Measurements from ENCODE around the gene SLC16A10.

DNA sequence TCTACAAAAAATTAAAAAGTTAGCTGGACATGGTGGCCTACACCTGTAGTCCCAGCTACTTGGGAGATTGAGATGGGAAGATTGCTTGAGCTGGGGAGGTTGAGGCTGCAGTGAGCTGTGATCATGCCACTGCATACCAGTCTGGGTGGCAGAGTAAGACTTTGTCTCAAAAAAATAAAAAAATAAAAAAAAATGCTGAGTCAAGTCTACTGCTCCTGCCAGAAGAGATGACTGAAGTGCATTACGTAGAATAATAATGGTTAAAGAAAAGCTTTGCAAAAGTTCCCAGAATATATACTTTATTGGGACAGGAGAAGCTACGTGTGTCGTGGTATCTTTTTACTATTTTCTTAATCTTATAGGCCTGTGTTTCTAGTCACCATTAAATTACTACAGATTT lies 125.3 kb downstream of the SLC16A10 start:
- no peak for TF ChIP-seq ZNF331 (CRISPR knock-in tag; IDR thresholded peaks at IDR 0.05; ENCODE audit: low read depth)
- TF ChIP-seq CREB1 (CRISPR knock-in tag; IDR thresholded peaks at IDR 0.05; ENCODE audit: low read depth): no peak
- TF ChIP-seq, protein P1, sequence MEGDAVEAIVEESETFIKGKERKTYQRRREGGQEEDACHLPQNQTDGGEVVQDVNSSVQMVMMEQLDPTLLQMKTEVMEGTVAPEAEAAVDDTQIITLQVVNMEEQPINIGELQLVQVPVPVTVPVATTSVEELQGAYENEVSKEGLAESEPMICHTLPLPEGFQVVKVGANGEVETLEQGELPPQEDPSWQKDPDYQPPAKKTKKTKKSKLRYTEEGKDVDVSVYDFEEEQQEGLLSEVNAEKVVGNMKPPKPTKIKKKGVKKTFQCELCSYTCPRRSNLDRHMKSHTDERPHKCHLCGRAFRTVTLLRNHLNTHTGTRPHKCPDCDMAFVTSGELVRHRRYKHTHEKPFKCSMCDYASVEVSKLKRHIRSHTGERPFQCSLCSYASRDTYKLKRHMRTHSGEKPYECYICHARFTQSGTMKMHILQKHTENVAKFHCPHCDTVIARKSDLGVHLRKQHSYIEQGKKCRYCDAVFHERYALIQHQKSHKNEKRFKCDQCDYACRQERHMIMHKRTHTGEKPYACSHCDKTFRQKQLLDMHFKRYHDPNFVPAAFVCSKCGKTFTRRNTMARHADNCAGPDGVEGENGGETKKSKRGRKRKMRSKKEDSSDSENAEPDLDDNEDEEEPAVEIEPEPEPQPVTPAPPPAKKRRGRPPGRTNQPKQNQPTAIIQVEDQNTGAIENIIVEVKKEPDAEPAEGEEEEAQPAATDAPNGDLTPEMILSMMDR (conservative IDR thresholded peaks at IDR 0.05; ENCODE audit: low read depth in 2 of 2): no peak
- no peak for TF ChIP-seq POLR2AphosphoS5 (IDR thresholded peaks at IDR 0.05; ENCODE audit: low read depth)
- TF ChIP-seq EZH2phosphoT487 (IDR thresholded peaks at IDR 0.05; ENCODE audit: unreplicated experiment): no peak
- TF ChIP-seq, protein P2, sequence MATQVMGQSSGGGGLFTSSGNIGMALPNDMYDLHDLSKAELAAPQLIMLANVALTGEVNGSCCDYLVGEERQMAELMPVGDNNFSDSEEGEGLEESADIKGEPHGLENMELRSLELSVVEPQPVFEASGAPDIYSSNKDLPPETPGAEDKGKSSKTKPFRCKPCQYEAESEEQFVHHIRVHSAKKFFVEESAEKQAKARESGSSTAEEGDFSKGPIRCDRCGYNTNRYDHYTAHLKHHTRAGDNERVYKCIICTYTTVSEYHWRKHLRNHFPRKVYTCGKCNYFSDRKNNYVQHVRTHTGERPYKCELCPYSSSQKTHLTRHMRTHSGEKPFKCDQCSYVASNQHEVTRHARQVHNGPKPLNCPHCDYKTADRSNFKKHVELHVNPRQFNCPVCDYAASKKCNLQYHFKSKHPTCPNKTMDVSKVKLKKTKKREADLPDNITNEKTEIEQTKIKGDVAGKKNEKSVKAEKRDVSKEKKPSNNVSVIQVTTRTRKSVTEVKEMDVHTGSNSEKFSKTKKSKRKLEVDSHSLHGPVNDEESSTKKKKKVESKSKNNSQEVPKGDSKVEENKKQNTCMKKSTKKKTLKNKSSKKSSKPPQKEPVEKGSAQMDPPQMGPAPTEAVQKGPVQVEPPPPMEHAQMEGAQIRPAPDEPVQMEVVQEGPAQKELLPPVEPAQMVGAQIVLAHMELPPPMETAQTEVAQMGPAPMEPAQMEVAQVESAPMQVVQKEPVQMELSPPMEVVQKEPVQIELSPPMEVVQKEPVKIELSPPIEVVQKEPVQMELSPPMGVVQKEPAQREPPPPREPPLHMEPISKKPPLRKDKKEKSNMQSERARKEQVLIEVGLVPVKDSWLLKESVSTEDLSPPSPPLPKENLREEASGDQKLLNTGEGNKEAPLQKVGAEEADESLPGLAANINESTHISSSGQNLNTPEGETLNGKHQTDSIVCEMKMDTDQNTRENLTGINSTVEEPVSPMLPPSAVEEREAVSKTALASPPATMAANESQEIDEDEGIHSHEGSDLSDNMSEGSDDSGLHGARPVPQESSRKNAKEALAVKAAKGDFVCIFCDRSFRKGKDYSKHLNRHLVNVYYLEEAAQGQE (IDR thresholded peaks at IDR 0.05; ENCODE audit: unreplicated experiment): no peak
- no peak for TF ChIP-seq JUNB (IDR thresholded peaks at IDR 0.05; ENCODE audit: unreplicated experiment)
- TF ChIP-seq EZH2 (IDR thresholded peaks at IDR 0.05; ENCODE audit: low read depth, unreplicated experiment): no peak
- no peak for TF ChIP-seq NANOG (IDR thresholded peaks at IDR 0.05; ENCODE audit: borderline replicate concordance)

All from GM23338 (cell line).